Endothelial cell (in vitro differentiated cells): ENCODE data around the gene CDON. TPM values are rescaled to one million over a fixed set of nuclear protein-coding genes. Genes with fewer than 3 reads are reported as not detected.
"Not testable (repeated sequence)": the region's sequence is repeated elsewhere in the genome, so short reads cannot be mapped to it uniquely, and the experiment has no call there.

Experiments
- DNase-seq: peaks from one replicate; pipeline ENCODE4 v3.0.0; 2021; ENCODE audit warnings: low spot score
- H3K27ac Mint-ChIP-seq: one replicate; pipeline ENCODE4 v1.8.0; 2021; ENCODE audit warnings: mixed read lengths, inconsistent platforms; ENCODE audit not compliant: unreplicated experiment
- H3K27me3 Mint-ChIP-seq: one replicate; pipeline ENCODE4 v1.8.0; 2021; ENCODE audit warnings: mild to moderate bottlenecking, moderate library complexity, mixed read lengths, inconsistent platforms; ENCODE audit not compliant: unreplicated experiment
- H3K36me3 Mint-ChIP-seq: one replicate; pipeline ENCODE4 v1.8.0; 2021; ENCODE audit warnings: mild to moderate bottlenecking, low read depth, mixed read lengths, inconsistent platforms; ENCODE audit not compliant: unreplicated experiment
- H3K4me1 Mint-ChIP-seq: one replicate; pipeline ENCODE4 v1.8.0; 2021; ENCODE audit warnings: mild to moderate bottlenecking, mixed read lengths, inconsistent platforms; ENCODE audit not compliant: unreplicated experiment
- H3K4me3 Mint-ChIP-seq: one replicate; pipeline ENCODE4 v1.8.0; 2021; ENCODE audit warnings: mild to moderate bottlenecking, mixed read lengths, inconsistent platforms; ENCODE audit not compliant: unreplicated experiment
- H3K9me3 Mint-ChIP-seq: one replicate; pipeline ENCODE4 v1.8.0; 2021; ENCODE audit warnings: mixed read lengths, inconsistent platforms; ENCODE audit not compliant: unreplicated experiment
- CTCF ChIP-seq: fragments of 200-600 bp; sonication (generic); IDR thresholded peaks from one replicate; pipeline ENCODE4 v1.5.0; 2021; ENCODE audit warnings: antibody characterized with exemption; ENCODE audit not compliant: unreplicated experiment
- total RNA-seq: library from RNA; stranded (reverse); fragmentation: NEBNext Ultra II Directional; extraction: Animal tissue kit (Norgen Biotek cat#: 25700); gene quantifications from one replicate; pipeline ENCODE4 v1.2.1, GENCODE V29; 2021; ENCODE audit not compliant: unreplicated experiment

The CDON gene
- total RNA-seq, 1 donor from 2014 or later, result 25.2 TPM

DNA sequence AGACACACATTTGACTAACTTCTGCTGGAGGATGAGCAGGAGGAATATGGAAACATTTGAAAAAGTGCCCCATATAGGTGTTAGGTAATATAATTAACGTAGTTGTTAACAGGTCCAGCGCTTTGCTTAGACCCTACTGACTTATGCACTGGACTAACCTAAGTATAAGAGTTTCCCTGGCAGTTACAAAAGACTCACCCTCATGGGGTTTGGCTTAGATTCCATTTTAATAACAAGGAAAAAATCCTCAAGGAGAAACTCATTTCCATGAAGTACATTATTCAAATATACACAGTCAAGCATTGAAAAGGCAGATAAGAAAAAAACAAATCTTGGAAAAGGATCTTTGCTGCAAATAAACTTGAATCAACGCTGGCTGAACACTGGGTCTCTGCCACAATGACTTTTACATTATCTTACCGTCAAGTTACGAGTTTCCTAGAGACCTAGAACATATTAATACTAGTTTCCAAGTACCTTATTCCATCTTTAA, 27.7 kb downstream of the CDON start:
- H3K9me3 Mint-ChIP-seq, result no peaks in the 10 kb centered on the region
- no peak overlapping the region for H3K27ac Mint-ChIP-seq
- no peak for TF ChIP-seq CTCF
- H3K27me3 Mint-ChIP-seq, result peaks cover 2% of the 10 kb centered on the region
- peaks cover 5% of the 10 kb centered on the region for H3K36me3 Mint-ChIP-seq
- no peak for DNase-seq
- H3K4me3 Mint-ChIP-seq, result no peak overlapping the region
- H3K4me1 Mint-ChIP-seq, result peaks cover 50% of the 10 kb centered on the region

DNA sequence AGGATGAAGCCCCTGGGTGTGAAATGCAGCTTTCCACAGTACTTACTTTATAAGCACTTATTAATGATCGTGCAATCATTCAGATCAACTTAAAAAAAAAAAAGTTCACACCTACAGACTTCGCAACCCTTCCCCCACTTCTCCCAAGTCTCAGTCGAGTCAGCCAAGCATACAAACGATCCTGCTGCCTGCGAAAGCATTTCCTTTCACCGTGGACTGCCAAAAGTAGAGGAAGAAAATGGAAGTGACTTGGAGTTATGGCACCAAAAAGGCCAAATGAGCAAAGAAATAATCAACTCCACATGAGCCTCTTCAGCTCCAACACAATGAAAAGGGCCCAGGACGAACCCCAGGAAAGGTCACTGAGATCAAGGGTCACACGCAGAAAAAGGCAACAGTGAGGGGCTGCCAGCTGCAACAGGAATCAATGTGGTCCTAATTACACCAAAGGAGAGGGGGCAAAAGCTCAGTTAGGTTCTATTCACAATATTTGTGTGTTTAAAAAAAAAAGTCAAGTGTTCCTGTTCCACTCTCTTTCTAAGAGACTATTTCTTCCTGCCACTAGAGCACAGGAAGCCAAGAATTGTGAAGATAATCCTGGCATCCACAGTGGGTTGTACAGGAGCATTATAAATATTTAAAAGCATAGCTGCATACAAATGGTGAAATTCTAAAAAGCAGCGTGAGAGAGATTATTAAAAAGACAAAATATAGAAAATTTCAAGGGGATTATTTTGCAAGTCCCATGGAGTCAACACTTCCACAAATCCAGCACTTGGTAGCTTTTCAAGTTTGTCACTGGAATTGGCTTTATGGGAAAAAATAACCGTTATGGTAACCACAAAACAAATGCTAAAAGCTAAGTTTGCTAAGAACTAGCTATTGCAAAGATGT, 28.4 kb downstream of the CDON start:
- H3K4me1 Mint-ChIP-seq, result peaks cover 51% of the 10 kb centered on the region
- H3K9me3 Mint-ChIP-seq, result no peaks in the 10 kb centered on the region
- TF ChIP-seq CTCF, result no peak
- H3K36me3 Mint-ChIP-seq, result peaks cover 5% of the 10 kb centered on the region
- DNase-seq, result no peak
- H3K27me3 Mint-ChIP-seq, result peaks cover 2% of the 10 kb centered on the region
- H3K4me3 Mint-ChIP-seq, result peak overlapping the region; percentile 43
- peak overlapping the region; percentile 94 for H3K27ac Mint-ChIP-seq

- H3K9me3 Mint-ChIP-seq, result no peaks in the 10 kb centered on the region
- peaks cover 4% of the 10 kb centered on the region for H3K27me3 Mint-ChIP-seq
- H3K27ac Mint-ChIP-seq, result peak overlapping the region; percentile 37
- no peak for TF ChIP-seq CTCF
- peak overlapping the region; percentile 39 for H3K4me3 Mint-ChIP-seq
- H3K36me3 Mint-ChIP-seq, result peaks cover 5% of the 10 kb centered on the region
- DNase-seq, result no peak
- H3K4me1 Mint-ChIP-seq, result peaks cover 55% of the 10 kb centered on the region
Measured at GRCh38 chr11:126032375-126032774, 30.3 kb downstream of the CDON start.

- H3K27ac Mint-ChIP-seq, result no peak overlapping the region
- peaks cover 4% of the 10 kb centered on the region for H3K27me3 Mint-ChIP-seq
- no peaks in the 10 kb centered on the region for H3K9me3 Mint-ChIP-seq
- no peak for DNase-seq
- peaks cover 64% of the 10 kb centered on the region for H3K4me1 Mint-ChIP-seq
- no peak for TF ChIP-seq CTCF
- H3K4me3 Mint-ChIP-seq, result no peak overlapping the region
- H3K36me3 Mint-ChIP-seq, result peaks cover 5% of the 10 kb centered on the region
Measured at GRCh38 chr11:126029805-126030204, 32.9 kb downstream of the CDON start.

GRCh38 chr11:126029237-126029636, 33.4 kb downstream of the CDON start:
- Mint-ChIP-seq H3K27me3 (peaks cover 4% of the 10 kb centered on the region), H3K27ac (no peak overlapping the region), H3K9me3 (no peaks in the 10 kb centered on the region), H3K36me3 (peaks cover 5% of the 10 kb centered on the region), H3K4me1 (peaks cover 60% of the 10 kb centered on the region), H3K4me3 (no peak overlapping the region)
- no peak for DNase-seq
- no peak for TF ChIP-seq CTCF

GRCh38 chr11:126028534-126028933, 34.1 kb downstream of the CDON start:
- peaks cover 53% of the 10 kb centered on the region for H3K4me1 Mint-ChIP-seq
- H3K4me3 Mint-ChIP-seq, H3K9me3 Mint-ChIP-seq, H3K27me3 Mint-ChIP-seq, H3K36me3 Mint-ChIP-seq, H3K27ac Mint-ChIP-seq, DNase-seq: not testable (repeated sequence)
